NCI-H2227 treated with DMSO at 0.1 percent for 48 hours (cell line): ENCODE data around the gene METTL27.
A peak's percentile ranks its signal among the peaks of the same experiment; 100 is the strongest.
"Not testable (repeated sequence)": the region's sequence is repeated elsewhere in the genome, so short reads cannot be mapped to it uniquely, and the experiment has no call there.

Experiments used
- DNase-seq: peaks from one replicate; lab custom pipeline; 2025; lab: John Stamatoyannopoulos, UW

The METTL27 gene

DNA sequence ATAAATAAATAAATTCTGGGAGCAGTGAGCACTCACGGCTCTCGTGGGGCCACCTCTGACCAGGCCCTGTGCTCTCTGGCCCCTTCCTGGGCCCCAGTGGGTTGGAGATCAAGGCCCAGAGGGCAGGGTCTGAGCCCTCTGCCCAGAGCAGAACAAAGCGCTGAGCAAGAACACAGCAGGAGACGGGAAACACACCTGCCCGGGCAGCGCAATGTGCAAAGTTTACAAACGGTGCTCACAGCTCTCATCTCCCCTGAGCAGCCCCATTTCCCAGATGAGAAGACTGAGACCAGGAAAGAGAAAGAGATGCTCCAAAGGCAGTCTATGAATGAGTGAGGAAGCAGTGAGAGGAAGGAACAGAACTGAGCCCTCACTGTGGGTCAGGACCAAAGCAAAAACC lies 3.0 kb downstream of the METTL27 start:
- no peak for DNase-seq

DNA sequence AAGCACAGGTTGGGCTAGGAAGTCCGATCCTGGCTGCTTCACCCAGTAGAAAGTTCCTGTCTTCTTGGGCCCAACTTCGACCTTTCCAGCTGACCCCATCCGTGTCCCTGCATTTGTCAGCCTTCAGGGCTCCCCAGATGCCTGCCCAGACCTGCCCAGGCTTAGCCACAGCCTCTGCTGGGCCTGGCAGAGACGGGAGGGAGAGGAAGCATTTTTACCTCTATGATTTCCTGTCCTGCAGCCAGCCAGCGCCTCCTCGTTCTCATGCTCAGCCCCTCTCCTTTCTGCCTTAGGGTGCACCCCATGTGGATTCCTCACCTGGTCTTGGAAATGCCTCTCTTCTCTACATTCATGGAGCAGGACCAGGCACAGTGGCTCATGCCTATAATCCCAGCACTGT lies 3.7 kb downstream of the METTL27 start:
- no peak for DNase-seq

DNA sequence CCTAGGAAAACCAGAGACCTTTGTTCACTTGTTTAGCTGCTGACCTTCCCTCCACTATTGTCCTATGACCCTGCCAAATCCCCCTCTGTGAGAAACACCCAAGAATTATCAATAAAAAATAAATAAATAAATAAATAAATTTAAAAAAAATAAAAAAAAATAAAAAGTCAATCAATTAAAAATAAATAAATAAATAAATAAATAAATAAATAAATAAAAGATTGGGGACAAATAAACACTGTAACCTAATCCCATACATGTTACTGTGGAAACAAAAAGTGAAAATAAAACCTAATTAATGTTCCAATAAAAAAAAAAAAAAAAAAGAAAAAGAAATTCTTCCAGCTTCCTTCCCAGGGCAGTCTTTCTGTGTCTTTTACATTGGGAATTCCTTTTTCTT lies 5.1 kb downstream of the METTL27 start:
- DNase-seq = not testable (repeated sequence)

DNA sequence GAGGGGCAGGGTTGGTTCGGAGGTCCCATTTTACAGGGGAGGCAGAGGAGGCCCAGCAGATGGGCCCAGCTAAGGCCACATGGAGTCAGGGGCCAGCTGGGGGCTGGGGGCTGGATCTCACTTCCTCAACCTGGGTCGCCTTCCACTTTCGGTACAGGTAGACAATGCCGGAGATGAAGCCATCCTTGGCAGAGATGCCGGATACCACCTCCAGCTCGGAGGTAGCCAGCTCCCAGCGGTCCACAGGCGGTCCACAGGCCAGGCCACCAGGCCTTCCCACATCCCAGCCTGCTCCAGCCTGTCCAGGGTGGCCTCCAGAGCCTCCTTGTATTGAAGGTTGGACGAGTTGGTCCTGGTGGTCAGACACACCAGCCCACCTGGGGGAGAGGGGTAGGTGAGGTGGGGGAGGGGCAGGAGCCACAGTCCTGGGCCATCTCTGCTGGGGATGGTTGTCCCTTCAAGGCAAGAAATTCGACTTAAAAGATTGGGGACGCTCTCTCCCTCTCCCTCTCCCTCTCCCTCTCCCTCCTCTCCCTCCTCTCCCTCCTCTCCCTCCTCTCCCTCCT lies 7.6 kb downstream of the METTL27 start:
- DNase-seq = no peak

DNA sequence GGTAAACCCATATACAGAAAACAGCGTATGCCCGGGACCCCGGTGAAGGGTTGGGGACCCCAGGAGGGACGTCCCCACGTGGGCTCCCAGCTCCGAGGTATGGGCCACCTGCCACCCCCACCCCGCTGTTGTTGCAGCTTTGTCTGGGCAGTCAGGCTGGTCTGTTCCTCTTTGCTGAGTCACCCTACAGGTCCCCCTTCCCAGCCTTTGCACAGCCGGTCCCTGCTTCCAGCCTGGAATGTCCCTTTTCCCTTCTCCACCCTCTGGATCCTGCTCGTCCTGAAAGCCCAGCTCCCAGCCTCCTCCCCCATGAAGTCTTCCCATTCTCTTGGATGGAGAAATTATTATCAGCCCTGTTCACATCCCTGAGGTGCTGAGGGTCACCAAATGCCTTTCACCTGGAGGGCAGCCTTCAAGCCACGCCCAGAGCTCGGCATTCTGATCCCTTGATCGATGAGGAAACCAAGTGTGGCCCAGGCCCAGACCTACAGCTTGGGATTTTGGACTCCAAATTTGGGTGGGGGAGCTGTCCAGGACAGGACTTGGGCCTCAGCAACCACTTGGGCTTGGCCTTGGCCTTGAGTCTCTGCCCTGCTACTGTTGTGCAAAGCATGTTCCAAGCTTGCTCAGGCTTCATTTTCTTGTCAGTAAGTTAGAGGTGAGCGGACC lies 8.9 kb downstream of the METTL27 start:
- DNase-seq = no peak

DNA sequence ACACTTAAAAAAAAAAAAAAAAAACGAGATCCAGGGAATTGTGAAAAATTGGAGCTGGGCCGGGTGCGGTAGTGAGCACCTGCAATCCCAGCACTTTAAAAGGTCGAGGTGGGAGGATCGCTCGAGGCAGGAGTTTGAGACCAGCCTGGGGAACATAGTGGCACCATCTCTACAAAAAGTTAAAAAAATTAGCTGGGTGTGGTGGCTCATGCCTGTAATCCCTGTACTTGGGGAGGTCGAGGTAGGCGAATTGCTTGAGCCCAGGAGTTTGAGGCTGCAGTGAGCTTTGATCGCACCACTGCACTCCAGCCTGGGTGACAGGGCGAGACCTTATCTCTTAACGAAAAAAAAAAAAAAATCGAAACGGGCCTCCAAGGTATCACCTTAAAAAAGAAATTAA lies 9.5 kb downstream of the METTL27 start:
- DNase-seq = no peak

DNA sequence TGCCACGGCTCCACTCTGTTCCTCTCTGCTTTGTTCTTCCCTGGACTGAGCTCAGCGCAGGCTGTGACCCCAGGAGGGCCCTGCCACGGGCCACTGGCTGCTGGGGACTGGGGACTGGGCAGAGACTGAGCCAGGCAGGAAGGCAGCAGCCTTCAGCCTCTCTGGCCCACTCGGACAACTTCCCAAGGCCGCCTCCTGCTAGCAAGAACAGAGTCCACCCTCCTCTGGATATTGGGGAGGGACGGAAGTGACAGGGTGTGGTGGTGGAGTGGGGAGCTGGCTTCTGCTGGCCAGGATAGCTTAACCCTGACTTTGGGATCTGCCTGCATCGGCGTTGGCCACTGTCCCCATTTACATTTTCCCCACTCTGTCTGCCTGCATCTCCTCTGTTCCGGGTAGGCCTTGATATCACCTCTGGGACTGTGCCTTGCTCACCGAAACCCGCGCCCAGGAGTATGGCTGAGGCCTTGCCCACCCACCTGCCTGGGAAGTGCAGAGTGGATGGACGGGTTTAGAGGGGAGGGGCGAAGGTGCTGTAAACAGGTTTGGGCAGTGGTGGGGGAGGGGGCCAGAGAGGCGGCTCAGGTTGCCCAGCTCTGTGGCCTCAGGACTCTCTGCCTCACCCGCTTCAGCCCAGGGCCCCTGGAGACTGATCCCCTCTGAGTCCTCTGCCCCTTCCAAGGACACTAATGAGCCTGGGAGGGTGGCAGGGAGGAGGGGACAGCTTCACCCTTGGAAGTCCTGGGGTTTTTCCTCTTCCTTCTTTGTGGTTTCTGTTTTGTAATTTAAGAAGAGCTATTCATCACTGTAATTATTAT lies 10.3 kb downstream of the METTL27 start:
- peak; percentile 39 for DNase-seq

DNA sequence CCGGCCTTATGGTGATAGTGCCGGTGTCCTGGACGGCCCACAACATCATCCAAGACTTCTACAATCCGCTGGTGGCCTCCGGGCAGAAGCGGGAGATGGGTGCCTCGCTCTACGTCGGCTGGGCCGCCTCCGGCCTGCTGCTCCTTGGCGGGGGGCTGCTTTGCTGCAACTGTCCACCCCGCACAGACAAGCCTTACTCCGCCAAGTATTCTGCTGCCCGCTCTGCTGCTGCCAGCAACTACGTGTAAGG lies 10.8 kb downstream of the METTL27 start:
- no peak for DNase-seq

DNA sequence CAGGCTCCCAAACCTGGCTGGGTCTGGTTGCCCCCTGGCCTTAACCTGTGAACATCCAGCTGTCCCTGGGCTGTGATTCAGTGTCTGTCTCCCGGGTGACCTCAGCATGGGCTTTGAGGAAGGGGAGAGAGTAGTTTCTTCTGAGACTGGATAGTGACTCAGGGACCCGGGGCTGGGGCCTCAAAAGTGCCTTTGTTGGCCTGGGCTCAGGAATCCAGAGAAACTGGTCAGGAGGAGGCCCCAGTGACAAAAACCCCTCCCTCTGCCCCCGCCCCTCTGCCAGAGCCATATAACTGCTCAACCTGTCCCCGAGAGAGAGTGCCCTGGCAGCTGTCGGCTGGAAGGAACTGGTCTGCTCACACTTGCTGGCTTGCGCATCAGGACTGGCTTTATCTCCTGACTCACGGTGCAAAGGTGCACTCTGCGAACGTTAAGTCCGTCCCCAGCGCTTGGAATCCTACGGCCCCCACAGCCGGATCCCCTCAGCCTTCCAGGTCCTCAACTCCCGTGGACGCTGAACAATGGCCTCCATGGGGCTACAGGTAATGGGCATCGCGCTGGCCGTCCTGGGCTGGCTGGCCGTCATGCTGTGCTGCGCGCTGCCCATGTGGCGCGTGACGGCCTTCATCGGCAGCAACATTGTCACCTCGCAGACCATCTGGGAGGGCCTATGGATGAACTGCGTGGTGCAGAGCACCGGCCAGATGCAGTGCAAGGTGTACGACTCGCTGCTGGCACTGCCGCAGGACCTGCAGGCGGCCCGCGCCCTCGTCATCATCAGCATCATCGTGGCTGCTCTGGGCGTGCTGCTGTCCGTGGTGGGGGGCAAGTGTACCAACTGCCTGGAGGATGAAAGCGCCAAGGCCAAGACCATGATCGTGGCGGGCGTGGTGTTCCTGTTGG lies 11.4 kb downstream of the METTL27 start, which contains the start of gene CLDN4:
CLDN4 (plus strand) TSS at position 316 of the 903 bp plus-strand sequence; CDS start at position 522, 206 bp downstream.
- no peak for DNase-seq

DNA sequence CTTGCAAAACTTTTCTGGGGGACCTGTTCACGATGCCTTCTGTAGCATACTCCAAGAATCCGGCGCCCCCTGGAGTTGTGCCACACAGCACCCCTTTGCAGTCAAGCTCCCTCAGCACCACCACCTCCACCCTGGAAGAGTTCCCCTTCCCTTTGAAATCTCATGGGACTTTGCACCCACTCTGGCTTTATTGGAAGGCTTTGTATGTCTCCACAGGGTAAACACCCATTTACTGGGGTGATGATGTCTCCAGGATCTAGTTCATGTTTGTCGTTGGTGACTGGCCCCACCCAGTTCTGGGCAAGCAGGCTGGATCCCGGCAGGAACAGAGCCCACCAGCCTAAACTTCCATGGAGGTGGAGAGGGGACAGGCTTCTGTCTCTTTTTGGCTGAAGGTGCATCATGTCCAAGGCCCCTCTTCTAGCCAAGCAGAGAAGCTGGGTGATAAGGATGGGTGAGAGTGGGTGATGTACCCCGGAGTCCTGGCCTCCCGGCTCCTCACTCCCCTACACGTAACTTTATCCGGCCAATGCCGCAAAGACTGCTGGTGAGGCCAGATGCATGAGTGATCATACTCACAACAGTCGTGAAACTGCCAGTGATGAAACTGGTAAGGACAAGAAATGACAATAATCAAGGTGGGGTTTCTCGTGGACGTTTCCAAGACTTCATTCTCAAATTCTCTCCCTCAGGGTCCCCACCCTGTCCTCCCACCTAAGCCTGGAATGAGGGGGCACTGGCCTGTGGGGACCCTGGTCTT lies 12.2 kb downstream of the METTL27 start:
- no peak for DNase-seq

DNA sequence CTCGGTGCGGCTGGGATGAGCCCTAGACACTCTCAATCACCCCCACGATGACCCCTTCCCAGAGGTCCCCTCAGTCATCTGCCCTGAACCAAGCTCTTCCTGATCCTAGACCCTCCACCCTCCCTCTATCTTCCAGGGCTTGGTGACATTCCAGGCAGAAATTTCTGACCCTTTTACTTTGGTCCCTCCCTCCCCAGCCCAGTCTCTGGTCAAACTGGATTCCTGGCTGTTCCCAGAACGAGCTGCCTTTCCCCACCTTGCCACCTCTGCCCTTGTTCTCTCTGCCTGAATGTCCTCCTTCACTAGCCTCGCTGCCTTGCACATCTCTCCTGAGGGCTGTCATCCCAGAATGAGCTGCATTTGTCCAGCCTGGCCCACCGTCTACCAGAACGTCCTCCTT lies 12.8 kb downstream of the METTL27 start:
- DNase-seq = no peak

DNA sequence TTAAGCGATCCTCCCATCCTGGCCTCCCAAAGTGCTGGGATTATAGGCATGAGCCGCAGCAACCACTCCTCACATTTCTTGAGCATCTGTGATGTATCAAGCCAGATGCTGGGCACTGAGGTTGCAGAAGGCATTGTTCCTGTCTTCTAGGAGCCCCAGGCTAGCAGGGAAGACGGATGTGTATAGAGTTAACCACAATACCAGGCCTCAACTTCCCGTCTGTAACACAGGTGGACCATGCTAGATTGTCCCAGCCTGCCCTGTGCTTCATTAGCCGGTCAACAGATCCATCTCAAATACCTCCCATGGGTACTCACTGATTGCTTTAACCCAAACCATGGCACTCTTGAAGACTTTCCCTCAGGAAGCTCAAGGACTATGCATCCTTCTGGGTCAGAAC lies 13.3 kb downstream of the METTL27 start:
- DNase-seq = no peak

DNA sequence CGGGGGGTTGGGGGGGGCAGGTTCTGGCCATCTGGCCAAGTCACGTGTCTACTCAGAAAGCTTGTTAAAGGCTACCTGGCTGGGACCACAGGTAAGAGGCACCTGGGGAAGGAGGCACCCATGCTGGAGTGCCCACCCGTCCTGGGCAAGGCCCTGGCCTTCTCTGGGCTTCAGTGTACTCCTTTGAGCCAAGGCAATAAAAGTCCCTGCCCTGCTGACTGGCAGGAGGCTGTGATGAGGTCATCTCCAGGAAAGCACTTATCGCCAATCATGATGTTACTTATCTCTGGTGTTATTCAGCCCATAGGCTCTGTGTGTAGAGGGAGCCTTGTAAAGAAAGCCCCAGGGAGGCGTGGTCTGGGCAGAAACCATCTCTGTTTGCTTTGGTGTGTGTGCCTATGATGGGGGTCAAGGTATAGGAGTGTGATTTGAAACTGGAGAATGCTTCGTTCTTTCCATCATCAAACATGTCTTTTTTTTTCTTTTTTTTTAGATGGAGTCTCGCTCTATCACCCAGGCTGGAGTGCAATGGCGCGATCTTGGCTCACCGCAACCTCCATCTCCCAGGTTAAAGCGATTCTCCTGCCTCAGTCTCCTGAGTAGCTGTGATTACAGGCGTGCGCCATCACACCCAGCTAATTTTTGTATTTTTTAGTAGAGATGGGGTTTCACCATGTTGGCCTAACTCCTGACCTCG lies 14.1 kb downstream of the METTL27 start:
- peak; percentile 68 for DNase-seq

DNA sequence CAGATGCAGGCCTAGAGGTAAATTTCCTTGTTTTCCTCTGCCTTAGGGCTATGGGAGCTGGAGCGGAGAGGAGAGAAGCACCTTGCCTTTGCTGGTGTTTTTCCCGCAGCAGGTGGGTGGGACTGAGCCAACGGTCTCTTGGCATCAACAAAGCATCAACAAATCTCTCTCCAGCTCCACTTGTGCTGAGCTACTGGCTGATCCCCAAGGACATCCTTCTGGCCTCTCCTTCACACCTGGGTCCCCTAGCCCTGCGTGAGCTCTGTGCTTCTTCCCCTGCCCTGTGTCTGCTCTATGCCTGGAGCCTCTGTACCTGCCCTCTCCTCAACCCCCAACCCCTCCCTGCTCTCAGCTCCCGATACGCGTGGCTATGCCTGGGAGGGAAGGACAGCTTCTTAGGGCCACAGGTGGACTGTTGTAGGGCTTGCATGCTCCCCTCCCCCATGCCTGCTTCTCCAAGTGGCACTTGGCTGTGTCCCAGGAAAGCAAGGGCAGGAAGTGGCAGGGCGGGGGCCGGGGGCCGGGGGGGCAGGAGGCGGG lies 14.7 kb downstream of the METTL27 start:
- peak; percentile 56 for DNase-seq

DNA sequence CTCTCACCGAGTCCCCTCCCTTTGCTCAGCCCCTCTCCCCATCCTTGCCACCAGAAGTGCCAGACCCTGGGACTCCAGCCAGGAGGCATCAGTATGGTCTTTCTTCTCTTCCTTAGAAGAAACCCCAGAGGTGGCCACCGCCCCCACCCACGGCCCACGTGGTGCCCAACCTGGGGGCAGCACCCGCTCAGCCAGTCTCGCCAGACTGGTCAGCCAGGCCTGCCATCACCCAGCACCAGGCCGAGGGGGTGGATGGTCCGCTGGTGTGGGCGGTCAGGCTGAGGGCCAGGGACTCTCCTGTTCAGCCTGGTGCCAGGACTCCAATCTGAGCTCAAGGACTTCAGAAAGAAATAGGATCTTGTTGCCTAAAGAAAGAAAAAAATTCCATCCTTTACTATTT lies 17.3 kb downstream of the METTL27 start:
- DNase-seq = no peak

DNA sequence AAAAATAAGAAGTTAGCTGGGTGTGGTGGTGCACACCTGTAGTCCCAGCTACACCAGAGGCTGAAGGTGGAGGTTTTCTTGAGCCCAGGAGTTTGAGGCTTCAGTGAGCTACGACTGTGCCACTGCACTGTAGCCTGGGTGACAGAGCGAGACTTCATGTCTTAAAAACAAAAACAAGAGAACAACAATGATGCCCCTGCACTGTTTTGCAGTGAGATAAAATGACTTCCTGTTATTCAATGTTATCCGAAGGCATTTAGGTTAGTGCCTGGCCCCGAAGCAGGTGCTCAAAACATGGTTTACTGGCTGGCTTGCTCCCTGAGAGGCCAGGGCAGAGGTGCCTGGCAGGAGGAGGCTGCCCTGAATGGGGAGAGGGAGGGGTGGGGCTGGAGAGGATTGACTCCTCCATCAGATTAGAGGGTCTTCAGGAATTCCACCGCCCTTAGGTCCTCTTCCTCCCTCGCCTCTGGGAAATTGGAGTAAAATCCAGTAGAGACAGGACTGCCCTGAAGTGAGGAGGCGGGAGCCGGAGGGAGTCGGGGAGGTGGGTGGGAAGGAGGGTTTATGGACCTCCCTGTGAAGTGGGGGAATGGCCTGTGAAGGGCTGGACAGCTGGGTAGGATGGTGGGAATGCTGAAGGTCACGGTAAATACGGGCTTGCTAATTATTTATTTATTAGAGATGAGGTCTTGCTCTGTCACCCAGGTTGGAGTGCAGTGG lies 18.3 kb downstream of the METTL27 start:
- no peak for DNase-seq

DNA sequence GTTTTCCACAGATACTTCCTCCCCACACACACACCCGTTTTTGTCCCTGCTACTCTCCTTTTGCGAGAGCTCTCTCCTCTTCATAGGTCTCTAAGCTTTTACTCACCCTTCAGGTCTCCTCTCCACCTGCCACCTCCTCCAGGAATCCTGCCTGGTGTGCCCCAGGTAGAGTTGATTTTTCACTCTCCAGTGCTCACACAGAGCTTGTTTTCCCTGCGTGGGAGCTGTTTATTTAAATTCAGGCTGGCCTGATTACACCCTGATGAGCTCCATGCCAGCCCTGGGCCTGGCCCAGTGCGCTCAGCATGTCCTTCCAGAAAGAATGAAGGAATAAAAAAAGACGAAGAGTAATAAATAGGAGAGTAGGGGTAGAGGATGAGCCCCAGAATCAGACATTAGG lies 19.1 kb downstream of the METTL27 start:
- no peak for DNase-seq

DNA sequence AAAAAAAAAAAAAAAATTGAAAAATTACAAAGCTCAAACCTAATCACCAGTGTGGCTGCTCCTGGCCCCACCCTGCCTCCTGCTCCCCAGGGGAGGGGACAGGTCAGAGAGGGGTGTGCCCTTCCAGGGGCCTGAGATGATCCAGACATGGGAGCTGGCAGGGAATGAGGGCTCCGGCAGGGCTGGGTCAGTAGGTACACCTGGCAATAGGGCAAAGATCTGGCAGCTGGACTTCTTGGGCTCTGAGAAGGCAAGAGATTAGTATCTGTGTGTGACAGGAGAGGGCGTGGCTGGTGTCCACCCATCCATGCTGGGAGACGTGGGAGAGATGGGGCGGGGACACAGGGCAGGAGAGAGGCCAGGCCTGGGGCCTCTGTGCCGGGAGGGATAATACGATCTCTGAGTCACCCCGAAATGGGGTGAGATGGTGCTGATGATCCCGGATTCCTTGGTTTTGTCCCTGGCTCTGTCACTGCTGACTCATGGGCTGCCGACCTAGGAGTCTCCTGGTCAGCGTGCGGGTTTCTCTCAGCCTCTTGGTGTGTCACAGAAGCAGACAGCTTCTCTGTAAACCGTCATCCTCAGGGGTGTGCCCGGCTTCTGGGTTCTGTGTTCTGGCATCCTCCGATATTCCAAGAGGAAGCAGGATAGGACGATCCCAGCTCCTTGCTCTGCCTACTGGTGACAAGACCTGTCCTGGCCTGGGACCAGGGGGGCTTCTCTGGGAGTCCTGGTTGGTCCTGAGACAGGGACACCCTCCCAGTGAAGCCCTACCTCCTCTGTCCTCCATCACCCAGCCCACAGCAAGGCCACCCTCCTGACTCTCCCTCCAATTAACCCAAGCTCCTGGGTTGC lies 19.8 kb downstream of the METTL27 start:
- DNase-seq = peak; percentile 32
